CD4-positive, alpha-beta T cell treated with Interleukin-6 at 100 ng/mL for 8 hours (primary cell): Measurements from ENCODE around the gene ANXA2.

Source experiments
- DNase-seq: peaks from one replicate; pipeline ENCODE4 v3.0.0-alpha.2; 2020; ENCODE audit warnings: mixed read lengths, low spot score

The ANXA2 gene

GRCh38 chr15:60369696-60370095 lies 28.1 kb downstream of the ANXA2 start:
- DNase-seq: no peak

DNA sequence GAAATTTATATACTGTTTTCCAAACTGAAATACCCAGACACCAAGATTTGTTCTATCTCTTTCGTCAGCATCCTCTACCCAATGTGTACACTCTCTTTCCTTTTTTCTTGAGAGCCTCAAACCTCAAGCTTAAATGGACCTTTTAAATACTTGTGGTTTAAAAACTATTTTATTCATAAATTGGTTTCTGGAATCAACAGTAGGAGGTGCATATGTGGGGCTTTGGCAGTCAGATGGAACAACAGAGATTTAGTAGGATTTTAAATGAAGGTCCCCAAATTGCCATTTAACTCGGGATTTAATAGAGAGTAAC lies 33.2 kb downstream of the ANXA2 start:
- DNase-seq: no peak

- no peak for DNase-seq
Observed at GRCh38 chr15:60363903-60364611, 33.7 kb downstream of the ANXA2 start.

DNA sequence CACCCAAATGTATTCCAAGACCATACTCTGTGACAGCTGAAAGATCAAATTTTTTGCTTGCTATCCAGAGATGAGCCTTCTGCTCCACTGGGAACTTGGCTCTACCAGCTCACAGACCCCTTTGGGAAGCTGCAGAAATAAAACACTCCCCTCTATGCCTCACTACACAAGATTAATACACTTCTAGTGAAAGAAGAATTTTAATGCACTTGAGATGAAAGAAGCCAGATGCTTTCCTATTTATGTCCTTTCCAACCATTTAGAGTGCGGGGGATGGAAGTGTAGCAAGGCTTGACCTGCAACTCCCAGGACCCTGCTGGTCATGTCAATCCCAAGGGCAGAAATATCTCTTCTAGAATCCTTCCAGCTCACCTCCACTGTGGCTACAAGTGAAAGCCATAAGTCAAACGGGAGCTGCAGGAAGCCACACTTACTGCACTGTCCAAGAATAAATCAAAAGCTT lies 34.7 kb downstream of the ANXA2 start:
- DNase-seq: no peak

DNA sequence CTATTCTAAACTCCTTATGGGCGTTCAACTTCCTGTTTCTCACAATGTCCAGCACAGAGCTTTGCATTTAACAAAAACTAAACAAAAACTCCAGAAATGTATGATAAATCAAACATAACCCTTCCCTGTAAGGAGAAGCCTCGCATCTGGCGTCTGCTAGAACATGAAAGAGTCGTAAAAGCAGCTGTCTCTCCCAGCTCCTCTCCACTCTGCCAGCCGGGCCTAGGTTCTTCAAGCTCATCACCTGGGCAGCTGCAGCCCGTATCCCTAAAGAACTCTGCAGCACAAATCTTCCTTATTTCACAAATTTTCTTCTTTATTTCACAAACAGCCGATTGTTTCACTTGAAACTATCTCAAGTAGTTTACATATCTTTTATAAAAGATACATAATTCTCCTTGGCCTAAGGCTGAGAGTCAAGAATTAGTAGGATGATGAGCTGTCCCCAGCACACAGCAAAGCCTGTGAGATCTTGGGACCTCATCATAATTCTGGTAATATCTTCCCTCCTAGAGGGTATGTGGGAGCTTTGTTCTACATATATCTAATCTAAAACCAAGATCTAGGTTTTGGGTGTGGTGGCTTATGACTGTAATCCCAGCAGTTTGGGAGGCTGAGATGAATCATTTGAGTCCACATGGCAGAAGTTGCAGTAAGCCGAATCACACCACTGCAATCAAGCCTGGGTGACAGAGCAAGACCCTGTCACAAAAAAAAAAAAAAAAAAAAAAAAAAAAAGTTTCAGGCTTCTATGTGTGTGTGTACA lies 35.3 kb downstream of the ANXA2 start:
- peak; percentile 22 for DNase-seq

GRCh38 chr15:60359738-60360137 lies 38.0 kb downstream of the ANXA2 start:
- peak; percentile 48 for DNase-seq

GRCh38 chr15:60358935-60359682 lies 38.7 kb downstream of the ANXA2 start:
- no peak for DNase-seq

DNA sequence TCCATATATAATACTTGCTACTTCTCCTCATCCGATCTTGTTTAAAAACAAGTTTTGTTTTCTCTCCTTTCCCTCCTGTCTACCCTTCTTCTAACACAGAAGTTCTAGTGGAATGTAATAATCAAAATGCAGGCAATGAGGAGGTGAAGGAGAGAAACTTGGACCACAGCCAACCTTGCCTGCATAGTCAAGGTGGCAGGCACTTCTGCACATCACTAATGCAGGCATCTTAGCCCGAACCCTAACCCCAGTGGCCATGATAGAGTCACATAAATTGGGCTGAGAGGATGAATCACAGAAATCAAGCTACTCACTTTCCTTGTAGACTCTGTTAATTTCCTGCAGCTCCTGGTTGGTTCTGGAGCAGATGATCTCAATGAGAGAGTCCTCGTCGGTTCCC lies 41.0 kb downstream of the ANXA2 start:
- no peak for DNase-seq

DNA sequence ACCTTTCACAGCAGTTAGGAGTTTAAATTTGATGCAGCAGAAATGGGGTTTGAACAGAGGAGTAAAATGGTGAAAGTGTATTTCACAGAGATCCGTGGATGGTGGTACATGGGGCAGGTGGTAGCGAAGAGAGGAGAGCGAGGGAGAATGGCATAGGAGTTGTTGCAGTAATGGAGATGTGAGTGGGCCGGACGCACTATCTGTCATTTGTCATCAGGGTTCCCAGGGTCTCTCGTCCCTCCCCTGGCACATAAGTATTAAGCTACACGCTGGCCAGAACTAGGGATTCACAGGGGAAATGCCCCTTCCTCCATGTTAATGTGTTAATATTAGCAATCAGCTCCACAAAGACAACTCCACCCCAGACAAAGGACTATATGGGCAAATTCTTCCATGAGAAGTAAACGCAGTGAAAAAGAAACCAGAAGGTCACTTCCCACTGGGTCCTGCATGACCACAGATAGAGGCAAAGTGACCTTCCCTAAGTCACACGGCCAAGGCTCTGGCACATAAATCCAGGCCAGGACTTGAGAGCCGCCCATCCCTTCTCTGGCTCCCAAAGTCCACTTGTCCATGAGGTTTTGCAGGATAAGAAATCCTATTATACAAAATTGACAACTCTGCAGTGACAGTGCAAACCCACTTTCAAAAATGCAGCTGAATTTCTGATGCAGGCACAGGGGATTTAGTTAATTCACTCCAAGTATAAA lies 42.5 kb downstream of the ANXA2 start:
- no peak for DNase-seq

DNA sequence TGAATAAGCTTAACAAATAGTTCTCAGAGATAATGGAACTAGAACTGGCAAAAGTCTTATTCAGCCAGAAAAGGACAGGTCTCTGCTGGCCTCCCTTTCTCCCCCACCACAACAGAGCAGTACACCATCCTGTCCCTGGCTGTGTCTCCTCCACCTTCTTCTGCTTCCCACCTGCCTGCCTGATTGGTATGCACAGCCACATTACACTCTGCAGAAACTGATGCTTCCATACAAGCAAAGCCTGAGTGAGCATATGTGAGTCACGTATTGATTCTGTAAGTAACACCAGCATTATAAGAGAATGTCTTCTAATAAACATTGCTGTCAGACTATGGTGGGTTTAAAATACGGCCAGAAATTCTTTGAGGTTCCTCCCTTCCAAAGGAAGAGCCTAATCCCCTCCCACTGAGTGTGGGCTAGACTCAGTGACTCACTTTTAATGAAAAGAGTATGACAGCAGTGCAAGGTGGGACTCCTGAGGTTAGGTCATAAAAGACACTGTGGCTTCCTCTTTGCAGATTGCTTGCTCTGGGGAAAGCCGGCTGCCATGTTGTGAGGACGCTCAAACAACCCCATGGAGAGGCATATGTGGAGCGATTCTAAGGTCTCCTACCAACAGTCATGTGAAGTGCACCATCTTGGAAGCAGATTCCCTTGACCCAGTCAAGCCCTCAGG lies 44.4 kb downstream of the ANXA2 start:
- DNase-seq: no peak

GRCh38 chr15:60352525-60352924 lies 45.3 kb downstream of the ANXA2 start:
- no peak for DNase-seq

- no peak for DNase-seq
Observed at GRCh38 chr15:60351066-60351465, 46.7 kb downstream of the ANXA2 start.

DNA sequence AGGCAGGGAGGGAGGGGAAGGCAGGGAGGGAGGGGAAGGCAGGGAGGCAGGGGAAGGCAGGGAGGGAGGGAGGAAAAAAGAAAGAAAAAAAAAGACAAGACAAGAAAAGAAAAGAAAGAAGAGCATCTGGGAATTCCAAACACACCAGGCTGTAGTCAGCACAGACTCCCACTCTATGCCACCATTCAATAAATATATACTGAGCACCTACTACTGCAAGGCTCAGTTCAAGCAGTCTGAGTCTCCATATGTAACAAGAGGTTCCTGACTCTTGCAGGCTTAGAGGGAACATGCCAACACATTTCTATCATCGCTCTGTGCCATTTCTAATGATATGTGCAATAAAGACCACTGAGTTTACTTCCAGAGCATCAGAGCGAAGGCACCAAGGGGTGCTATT lies 47.7 kb downstream of the ANXA2 start:
- DNase-seq: no peak

DNA sequence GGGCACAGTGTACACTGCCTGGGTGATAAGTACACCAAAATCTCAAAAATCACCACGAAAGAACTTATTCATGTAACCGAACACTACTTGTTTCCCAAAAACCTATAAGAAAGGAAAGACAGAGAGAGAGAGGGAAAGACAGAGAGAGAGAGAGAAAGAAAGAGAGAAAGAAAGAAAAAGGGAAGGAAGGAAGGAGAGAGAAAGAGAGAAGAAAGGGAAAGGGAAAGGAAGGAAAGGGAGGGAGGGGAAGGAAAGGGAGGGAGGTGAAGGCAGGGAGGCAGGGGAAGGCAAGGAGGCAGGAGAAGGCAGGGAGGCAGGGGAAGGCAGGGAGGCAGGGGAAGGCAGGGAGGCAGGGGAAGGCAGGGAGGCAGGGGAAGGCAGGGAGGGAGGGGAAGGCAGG lies 48.2 kb downstream of the ANXA2 start:
- DNase-seq: no peak

GRCh38 chr15:60347480-60348049 lies 50.2 kb downstream of the ANXA2 start:
- DNase-seq: no peak

DNA sequence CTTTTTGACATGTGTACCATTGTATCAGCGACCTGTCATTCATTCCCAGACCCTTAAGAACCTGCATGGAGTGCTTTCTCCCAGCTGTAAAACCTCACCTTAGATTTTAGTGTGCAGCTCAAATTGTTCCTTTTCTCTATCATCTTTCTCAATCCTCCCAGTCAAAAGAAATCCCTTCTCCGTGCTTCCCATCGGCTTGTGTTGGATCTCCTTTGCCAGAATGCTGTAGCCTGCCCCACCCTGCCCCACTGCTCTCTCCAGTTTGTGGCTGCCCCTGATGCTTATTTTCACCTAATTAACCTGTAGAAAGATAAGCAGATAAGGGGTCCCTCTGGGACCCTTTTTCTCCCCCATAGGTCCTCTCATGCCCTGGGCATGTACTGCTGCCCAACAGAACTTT lies 51.1 kb downstream of the ANXA2 start:
- DNase-seq: no peak

DNA sequence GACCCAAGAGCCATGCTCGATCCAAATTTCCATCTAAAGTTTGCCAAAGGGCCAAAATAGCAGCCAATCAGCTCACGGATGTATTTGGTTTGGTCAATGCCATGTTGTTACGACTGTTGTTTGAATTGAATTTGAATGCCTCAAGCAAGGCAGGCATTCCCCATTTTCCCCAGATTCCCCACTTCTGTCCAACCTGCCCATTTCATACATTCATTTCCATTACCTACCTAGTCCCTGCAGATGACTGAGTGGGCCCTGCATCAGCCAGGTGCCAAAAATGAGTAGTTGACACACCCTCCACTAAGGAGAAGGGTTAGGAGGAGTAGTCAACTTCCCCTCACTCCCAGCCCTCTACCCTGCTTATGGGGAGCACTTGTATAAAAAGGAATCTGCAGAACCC lies 51.7 kb downstream of the ANXA2 start:
- DNase-seq: no peak

DNA sequence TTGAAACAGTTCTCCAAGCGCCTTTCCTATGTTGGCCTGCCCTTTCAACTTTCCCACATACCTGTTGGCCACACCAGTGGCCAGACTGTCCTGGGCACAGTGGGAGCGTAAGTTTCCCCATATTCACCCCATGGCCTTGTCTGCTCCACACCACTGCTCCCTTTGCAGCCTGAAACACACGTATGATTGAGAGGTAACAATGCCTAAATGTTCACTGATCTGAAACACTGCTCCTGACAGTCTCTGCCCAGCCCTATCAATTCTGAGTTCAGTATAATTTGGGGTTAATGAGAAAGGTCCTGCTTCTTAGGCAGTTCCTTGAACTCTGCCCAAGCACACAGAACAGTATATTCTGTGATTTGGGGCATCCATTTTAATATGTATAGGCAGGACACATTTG lies 52.2 kb downstream of the ANXA2 start:
- no peak for DNase-seq

DNA sequence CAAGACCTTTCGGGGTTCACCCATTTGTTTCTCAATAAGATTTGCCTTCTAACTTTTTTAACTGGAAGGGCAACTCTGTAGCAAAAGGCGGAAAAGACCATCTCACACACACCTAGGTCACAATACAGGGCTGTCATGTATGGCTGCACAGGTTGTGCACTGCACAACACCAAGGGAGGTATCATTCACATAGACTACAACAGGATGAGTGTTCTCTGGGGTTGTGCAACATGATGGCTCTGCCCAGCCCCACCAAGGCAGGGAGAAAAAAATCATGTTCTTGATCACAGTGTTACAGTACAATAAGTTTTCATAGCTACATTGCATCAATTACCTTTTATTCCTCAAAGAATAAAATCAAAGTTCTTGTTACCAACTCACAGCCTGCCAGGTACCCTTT lies 52.8 kb downstream of the ANXA2 start:
- DNase-seq: no peak

- no peak for DNase-seq
Observed at GRCh38 chr15:60344461-60344860, 53.3 kb downstream of the ANXA2 start.

- DNase-seq: no peak
Observed at GRCh38 chr15:60343221-60343970, 54.4 kb downstream of the ANXA2 start.
